ENCODE measurements around the gene KISS1R. TPM values are rescaled to one million over a fixed set of nuclear protein-coding genes. Genes with fewer than 3 reads are reported as not detected.

The KISS1R gene
- total and polyA plus RNA-seq, 4 donors = not detected

DNA sequence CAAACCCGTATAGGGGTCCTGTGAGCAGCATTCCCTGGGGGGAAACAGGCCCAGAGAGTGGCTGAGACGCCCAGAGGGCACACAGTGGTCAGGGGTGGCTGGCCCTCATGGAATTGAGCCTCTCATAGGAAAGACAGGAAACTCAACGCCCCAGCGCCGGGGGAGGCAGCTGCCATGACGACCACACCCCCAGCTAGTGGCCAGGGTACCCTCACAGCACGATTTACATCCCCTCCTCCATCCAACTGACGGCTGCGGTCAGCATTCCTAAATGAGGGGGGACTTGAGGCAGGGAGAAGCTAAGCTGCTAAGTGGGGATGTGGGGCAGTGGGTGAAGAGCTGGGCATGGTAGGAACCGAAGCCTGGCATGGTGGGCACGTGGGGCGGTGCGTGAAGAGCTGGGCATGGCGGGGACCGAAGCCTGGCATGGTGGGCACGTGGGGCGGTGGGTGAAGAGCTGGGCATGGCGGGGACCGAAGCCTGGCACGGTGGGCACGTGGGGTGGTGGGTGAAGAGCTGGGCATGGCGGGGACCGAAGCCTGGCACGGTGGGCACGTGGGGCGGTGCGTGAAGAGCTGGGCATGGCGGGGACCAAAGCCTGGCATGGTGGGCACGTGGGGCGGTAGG, 34.1 kb upstream of the KISS1R start:
- no peak for DNase-seq (ENCODE audit: low spot score)
- Histone ChIP-seq H3K4me1 (ENCODE audit: control insufficient read depth in 4 of 4, insufficient read depth in 4 of 4, low read length in 3 of 4) (no peaks in the 10 kb centered on the region), H3K27ac (ENCODE audit: low read depth in 1 of 2, low read length in 2 of 2) (no peak overlapping the region), H3K4me3 (ENCODE audit: low read depth in 1 of 3, low read length in 3 of 3) (no peak overlapping the region), H3K9me3 (ENCODE audit: control insufficient read depth in 4 of 4, low read length in 3 of 4) (no peaks in the 10 kb centered on the region), H3K27me3 (ENCODE audit: control insufficient read depth in 4 of 4, insufficient read depth in 4 of 4, low read length in 3 of 4) (no peaks in the 10 kb centered on the region), H3K36me3 (ENCODE audit: control insufficient read depth in 4 of 4, insufficient read depth in 3 of 4, low read depth in 1 of 4, low read length in 3 of 4) (peaks cover 0 to 59% (median 18%) of the 10 kb centered on the region in 4 donors), H3K9ac (ENCODE audit: low read depth in 1 of 2, low read length in 2 of 2) (no peak overlapping the region)
- WGBS = 96% methylated on average over 30 of the region's 30 CpGs
- TF ChIP-seq, protein P1, sequence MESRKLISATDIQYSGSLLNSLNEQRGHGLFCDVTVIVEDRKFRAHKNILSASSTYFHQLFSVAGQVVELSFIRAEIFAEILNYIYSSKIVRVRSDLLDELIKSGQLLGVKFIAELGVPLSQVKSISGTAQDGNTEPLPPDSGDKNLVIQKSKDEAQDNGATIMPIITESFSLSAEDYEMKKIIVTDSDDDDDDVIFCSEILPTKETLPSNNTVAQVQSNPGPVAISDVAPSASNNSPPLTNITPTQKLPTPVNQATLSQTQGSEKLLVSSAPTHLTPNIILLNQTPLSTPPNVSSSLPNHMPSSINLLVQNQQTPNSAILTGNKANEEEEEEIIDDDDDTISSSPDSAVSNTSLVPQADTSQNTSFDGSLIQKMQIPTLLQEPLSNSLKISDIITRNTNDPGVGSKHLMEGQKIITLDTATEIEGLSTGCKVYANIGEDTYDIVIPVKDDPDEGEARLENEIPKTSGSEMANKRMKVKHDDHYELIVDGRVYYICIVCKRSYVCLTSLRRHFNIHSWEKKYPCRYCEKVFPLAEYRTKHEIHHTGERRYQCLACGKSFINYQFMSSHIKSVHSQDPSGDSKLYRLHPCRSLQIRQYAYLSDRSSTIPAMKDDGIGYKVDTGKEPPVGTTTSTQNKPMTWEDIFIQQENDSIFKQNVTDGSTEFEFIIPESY (IDR thresholded peaks at IDR 0.05) = no peak
- no peak for TF ChIP-seq NR2F2 (IDR thresholded peaks at IDR 0.05)
- no peak for TF ChIP-seq GABPA (IDR thresholded peaks at IDR 0.05 in 1 of 2, conservative IDR thresholded peaks at IDR 0.05 in 1 of 2)
- no peak for TF ChIP-seq FOXA1 (IDR thresholded peaks at IDR 0.05)
- TF ChIP-seq YY1 (IDR thresholded peaks at IDR 0.05) = no peak
- TF ChIP-seq RAD21 (IDR thresholded peaks at IDR 0.05) = no peak
- no peak for TF ChIP-seq EGR1 (IDR thresholded peaks at IDR 0.05; ENCODE audit: low read depth in 2 of 2)
- no peak for TF ChIP-seq TAF1 (conservative IDR thresholded peaks at IDR 0.05)
- TF ChIP-seq HNF4A (conservative IDR thresholded peaks at IDR 0.05) = no peak
- TF ChIP-seq, protein P2, sequence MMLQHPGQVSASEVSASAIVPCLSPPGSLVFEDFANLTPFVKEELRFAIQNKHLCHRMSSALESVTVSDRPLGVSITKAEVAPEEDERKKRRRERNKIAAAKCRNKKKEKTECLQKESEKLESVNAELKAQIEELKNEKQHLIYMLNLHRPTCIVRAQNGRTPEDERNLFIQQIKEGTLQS (IDR thresholded peaks at IDR 0.05) = no peak
- TF ChIP-seq RXRA (IDR thresholded peaks at IDR 0.05) = no peak
- TF ChIP-seq, protein P3, sequence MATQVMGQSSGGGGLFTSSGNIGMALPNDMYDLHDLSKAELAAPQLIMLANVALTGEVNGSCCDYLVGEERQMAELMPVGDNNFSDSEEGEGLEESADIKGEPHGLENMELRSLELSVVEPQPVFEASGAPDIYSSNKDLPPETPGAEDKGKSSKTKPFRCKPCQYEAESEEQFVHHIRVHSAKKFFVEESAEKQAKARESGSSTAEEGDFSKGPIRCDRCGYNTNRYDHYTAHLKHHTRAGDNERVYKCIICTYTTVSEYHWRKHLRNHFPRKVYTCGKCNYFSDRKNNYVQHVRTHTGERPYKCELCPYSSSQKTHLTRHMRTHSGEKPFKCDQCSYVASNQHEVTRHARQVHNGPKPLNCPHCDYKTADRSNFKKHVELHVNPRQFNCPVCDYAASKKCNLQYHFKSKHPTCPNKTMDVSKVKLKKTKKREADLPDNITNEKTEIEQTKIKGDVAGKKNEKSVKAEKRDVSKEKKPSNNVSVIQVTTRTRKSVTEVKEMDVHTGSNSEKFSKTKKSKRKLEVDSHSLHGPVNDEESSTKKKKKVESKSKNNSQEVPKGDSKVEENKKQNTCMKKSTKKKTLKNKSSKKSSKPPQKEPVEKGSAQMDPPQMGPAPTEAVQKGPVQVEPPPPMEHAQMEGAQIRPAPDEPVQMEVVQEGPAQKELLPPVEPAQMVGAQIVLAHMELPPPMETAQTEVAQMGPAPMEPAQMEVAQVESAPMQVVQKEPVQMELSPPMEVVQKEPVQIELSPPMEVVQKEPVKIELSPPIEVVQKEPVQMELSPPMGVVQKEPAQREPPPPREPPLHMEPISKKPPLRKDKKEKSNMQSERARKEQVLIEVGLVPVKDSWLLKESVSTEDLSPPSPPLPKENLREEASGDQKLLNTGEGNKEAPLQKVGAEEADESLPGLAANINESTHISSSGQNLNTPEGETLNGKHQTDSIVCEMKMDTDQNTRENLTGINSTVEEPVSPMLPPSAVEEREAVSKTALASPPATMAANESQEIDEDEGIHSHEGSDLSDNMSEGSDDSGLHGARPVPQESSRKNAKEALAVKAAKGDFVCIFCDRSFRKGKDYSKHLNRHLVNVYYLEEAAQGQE (IDR thresholded peaks at IDR 0.05) = no peak
- no peak for TF ChIP-seq JUND (IDR thresholded peaks at IDR 0.05)
- TF ChIP-seq FOXA2 (IDR thresholded peaks at IDR 0.05) = no peak
- TF ChIP-seq, protein P4, sequence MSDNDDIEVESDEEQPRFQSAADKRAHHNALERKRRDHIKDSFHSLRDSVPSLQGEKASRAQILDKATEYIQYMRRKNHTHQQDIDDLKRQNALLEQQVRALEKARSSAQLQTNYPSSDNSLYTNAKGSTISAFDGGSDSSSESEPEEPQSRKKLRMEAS (IDR thresholded peaks at IDR 0.05) = no peak
- no peak for TF ChIP-seq SP1 (IDR thresholded peaks at IDR 0.05)
- no peak for TF ChIP-seq HNF4G (IDR thresholded peaks at IDR 0.05)
- TF ChIP-seq, protein P5, sequence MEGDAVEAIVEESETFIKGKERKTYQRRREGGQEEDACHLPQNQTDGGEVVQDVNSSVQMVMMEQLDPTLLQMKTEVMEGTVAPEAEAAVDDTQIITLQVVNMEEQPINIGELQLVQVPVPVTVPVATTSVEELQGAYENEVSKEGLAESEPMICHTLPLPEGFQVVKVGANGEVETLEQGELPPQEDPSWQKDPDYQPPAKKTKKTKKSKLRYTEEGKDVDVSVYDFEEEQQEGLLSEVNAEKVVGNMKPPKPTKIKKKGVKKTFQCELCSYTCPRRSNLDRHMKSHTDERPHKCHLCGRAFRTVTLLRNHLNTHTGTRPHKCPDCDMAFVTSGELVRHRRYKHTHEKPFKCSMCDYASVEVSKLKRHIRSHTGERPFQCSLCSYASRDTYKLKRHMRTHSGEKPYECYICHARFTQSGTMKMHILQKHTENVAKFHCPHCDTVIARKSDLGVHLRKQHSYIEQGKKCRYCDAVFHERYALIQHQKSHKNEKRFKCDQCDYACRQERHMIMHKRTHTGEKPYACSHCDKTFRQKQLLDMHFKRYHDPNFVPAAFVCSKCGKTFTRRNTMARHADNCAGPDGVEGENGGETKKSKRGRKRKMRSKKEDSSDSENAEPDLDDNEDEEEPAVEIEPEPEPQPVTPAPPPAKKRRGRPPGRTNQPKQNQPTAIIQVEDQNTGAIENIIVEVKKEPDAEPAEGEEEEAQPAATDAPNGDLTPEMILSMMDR (IDR thresholded peaks at IDR 0.05; ENCODE audit: low read depth, low read length, missing input control) = no peak

All from liver (tissue), 9 donors.